G401 (cell line): ENCODE data around the gene SDE2. TPM values are rescaled to one million over a fixed set of nuclear protein-coding genes. Genes with fewer than 3 reads are reported as not detected.
"Not testable (repeated sequence)": the region's sequence is repeated elsewhere in the genome, so short reads cannot be mapped to it uniquely, and the experiment has no call there.

Experiments used
- DNase-seq: peaks from one replicate; pipeline ENCODE4 v3.0.0-alpha.2; 2015; ENCODE audit warnings: low spot score
- in situ Hi-C: cut with HindIII; loops from 2 replicates; pipeline ENCODE4 v1.10.0; 2016; ENCODE audit warnings: low sequenced_read_pairs, mixed read lengths
- total RNA-seq: library from RNA; depleted of rRNA; stranded (reverse); fragments of >200 nt; shearing (Covaris generic); gene quantifications from 2 replicates; pipeline ENCODE4 v1.2.3, GENCODE V29; 2014

Gene SDE2
- total RNA-seq, 1 experiment from 2014 or later: 22.1 TPM

- in situ Hi-C loops: no loop called here
These were observed 10.5 kb upstream of the SDE2 start for GRCh38 chr1:226009650-226010044.

GRCh38 chr1:226007126-226007892 is 8.2 kb upstream of the SDE2 start:
- in situ Hi-C loops, DNase-seq: not testable (repeated sequence)

More at GRCh38 chr1:226009650-226010044, 10.5 kb upstream of the SDE2 start:
- no peak for DNase-seq

DNA sequence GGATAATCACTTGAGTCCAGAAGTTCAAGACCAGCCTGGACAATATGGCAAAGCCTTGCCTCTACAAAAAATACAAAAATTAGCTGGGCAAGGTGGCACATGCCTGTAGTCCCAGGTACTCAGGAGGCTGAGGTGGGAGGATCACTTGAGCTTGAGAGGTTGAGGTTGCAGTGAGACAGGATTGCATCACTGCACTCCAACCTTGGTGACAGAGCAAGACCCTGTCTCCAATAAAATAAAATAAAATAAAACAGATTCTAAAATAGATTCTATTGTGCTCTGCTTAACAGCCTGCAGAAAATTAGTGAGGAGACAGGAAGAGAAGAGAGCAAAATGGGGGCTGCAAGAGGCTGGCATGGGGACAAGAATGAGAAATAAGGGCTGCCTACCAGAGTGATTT is 7.5 kb upstream of the SDE2 start:
- no peak for DNase-seq
- in situ Hi-C loops: no loop called here

- no peak for DNase-seq
- in situ Hi-C loops: no loop called here
These were observed 5.3 kb upstream of the SDE2 start for GRCh38 chr1:226004396-226004795.

DNA sequence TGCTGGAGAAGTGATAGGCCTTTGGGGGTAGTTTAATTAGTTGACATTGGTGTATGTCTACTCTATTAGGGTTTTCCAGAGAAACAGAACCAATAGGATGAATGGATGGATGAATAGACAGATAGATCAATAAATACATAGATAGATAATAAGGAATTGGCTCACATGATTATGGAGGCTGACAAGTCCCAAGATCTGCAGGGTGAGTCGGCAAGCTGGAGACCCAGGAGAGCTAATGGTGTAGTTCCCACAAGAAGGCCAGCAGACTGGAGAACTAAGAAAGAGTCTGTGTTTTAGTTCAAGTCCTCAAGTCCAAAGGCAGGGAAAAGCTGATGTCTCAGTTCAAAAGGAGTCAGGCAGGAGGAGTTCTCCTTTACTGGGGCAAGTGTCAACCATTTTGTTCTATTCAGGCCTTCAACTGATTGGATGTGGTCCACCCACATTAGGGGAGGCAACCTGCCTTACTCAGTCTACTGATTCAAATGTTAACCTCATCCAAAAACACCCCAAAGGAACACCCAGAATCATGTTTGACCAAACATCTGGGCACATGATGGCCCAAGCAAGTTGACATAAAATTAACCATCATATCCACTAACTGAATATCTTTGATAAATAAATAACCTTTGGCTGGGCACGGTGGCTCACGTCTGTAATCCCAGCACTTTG is 4.5 kb upstream of the SDE2 start:
- DNase-seq: no peak
- in situ Hi-C loops: no loop called here

DNA sequence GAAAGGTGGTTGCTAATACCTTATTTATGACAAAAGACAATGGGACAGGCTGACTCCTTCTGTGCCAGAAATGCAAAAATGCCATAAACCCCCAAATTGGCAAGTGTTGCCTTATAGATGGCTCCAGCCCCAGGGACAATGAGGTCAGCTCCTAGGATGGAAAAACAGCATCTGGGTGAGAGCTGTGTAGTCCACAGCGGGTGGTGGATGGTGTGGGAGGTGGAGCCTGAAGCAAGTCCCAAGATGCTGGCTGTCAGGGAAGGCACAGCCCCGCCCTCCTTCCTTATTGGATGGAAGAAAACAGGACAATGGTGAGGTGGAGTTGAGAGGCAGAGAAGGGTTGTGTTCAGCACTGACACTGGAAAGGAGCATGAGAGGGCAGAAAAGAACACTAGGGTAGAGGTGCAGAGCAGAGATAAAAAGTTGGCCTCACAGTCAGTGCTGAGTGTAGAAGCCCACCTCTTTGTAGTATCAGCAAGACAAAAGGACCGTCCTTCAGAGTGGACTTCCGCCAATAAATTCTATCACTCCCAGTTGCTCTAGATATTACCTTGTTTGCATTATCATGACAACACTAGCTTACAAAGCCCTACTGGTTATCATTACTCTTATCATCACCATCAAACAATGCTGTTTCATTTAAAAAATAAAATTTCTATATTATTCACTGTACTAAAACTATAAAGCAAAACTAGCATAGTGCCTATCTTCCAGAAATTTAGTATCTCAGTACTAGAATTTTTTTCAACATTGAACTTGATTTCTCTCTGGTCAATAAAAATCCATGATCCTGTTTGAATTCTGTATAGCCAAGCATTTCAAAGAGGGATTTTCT is 3.7 kb upstream of the SDE2 start:
- DNase-seq: peak; percentile 76
- in situ Hi-C loops: no loop called here

- in situ Hi-C loops: no loop called here
- DNase-seq: peak; percentile 52
These were observed 3.0 kb upstream of the SDE2 start for GRCh38 chr1:226001963-226002666.

- in situ Hi-C loops: no loop called here
- DNase-seq: no peak
These were observed 1.9 kb upstream of the SDE2 start for GRCh38 chr1:226001088-226001487.

DNA sequence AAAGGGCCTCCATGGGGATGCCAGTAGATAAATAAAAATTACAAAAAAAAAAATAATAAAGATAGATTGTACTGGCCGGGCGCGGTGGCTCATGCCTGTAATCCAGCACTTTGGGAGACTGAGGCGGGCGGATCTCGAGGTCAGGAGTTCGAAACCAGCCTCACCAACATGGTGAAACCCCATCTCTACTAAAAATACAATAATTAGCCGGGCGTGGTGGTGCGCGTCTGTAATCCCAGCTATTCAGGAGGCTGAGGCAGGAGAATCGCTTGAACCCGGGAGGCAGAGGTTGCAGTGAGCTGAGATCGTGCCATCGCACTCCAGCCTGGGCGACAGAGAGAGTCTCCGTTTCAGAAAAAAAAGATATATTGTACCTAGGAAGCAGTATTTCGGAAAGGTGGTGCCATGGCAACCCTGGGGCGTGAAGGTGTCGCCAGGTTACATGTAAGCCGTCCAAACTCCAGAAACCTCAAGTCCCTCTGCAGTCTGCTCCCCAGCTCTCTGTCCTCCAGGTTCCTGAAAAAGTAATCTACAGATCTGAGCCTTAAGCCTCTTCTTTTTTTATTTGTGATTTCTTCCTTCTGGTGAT is 1.4 kb upstream of the SDE2 start:
- DNase-seq, in situ Hi-C loops: not testable (repeated sequence)

GRCh38 chr1:225999912-226000337 is 782 bp upstream of the SDE2 start:
- in situ Hi-C loops: no loop called here
- DNase-seq: peak; percentile 59

DNA sequence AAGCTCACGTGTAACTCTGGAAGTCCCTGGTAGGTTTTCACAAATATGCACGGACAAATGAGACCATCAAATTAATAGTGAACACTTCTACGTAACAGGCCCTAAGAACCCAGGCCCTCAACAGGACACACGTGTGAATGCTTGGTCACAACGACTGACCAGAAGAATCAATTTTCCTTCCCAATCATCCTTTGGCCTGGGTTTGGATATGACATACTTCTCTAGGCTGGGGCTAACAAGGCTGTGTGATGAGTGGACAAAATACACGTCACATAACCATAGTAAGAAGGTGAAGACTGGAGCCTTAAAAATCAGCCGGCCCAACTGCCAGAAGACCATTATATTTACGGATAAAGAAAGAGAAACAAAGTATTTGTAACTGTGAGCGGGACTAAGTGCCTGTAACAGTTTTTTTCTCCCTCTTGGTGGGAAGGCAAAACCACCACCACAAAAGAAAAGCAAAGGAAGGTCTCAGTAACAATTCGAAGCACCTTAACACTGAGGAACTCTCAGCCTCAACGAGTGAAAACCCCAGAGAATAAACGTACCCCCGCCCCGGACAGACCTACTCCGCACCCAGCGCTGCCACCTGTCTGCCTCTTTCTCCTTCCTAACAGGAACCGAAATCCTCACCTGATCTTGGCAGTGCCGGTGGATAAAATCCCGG is 450 bp downstream of the SDE2 start:
- in situ Hi-C loops: no loop called here
- no peak for DNase-seq

- no peak for DNase-seq
- in situ Hi-C loops: no loop called here
These were observed 2.1 kb downstream of the SDE2 start for GRCh38 chr1:225996946-225997545.

DNA sequence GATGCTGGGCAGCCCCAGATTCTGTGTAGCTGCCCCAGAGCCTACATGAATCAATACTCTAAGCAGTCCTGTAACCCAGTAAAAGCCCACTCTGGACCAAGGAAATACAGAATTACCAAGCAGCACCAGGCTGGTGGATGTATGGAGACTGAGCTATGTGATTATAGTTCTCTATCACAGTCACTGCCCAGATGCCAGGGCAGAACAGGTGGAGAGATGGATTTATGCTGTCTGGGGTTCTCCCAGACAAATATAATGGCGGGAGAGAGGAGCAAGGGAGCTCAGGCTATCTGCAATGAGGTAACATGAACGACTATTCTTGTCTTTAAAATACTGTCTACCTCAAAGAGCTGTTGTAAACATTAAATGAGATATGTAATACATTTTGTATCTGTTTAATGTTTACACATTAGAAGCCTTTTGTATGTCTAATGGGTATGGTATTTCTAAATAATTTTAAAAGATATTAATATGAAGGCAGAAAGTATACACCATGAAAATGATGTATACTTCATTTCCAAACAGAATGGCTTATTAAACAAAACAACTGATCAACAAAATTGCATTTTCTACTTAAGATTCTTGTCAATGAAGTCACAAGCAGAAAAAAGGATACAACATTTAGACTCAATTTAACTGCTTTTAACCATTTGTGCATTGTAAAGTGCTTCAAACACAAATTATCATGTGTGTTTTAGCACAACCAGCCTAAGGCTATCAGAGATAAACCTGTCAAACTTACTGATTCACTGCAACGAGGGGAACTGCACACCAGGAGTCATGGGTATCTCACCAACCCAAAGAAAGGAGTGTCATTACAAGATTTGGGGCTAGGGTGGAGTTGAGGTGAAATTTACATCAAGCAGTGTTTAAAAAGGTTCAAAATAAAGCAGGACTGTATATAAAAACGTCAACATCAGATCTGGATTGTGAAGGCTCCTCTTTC is 3.0 kb downstream of the SDE2 start:
- in situ Hi-C loops: no loop called here
- DNase-seq: no peak

- in situ Hi-C loops: no loop called here
- DNase-seq: no peak
These were observed 8.3 kb downstream of the SDE2 start for GRCh38 chr1:225990705-225991464.

- DNase-seq: peak; percentile 52
These were observed 11.4 kb downstream of the SDE2 start for GRCh38 chr1:225987491-225988316.

GRCh38 chr1:225981714-225982113 is 17.4 kb downstream of the SDE2 start:
- DNase-seq: no peak
- in situ Hi-C loops: no loop called here

More at GRCh38 chr1:225987491-225988316, 11.4 kb downstream of the SDE2 start:
- in situ Hi-C loops: no loop called here
